ENCODE results near the gene FBXO38.

DNA sequence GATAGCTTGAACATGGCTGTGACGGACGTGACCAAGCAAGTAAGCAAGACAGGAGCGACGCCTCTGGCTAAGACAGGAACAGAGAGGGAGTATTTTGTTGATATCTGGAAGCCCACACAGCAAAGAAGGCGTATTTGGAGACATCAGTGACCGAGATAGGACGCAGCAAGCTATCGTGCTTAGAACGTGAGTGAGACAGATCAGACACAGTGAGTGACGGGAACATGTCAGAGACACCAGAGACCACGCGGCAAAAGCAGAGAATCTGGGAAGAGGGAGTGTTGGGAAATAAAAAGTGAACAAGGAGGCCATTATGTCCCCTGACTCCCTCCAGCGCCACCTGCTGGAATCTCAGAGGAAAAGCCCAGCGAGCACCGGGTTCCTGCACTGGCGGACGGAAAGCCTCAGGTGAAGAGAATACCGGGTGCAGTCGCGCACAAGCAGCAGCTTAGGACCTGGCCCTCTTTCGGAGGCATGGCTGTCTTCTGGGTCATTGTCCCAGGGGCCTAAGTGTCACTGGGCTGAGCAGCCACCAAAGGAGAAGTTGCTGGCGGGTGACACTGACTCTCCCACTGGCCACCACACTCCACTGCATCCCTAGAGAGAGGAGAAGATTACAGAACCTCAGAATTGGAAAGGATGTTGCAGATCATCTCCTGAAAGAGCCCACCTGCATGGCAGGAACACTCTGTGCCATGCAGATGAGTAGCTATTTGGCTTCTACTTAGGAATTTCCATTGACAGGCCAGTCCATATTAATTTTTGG, 99.1 kb downstream of the FBXO38 start:
- TF ChIP-seq, protein P1, sequence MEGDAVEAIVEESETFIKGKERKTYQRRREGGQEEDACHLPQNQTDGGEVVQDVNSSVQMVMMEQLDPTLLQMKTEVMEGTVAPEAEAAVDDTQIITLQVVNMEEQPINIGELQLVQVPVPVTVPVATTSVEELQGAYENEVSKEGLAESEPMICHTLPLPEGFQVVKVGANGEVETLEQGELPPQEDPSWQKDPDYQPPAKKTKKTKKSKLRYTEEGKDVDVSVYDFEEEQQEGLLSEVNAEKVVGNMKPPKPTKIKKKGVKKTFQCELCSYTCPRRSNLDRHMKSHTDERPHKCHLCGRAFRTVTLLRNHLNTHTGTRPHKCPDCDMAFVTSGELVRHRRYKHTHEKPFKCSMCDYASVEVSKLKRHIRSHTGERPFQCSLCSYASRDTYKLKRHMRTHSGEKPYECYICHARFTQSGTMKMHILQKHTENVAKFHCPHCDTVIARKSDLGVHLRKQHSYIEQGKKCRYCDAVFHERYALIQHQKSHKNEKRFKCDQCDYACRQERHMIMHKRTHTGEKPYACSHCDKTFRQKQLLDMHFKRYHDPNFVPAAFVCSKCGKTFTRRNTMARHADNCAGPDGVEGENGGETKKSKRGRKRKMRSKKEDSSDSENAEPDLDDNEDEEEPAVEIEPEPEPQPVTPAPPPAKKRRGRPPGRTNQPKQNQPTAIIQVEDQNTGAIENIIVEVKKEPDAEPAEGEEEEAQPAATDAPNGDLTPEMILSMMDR (IDR thresholded peaks at IDR 0.05), result peak; percentile 74; the same call in 1 of the 2 replicates
- no peak for TF ChIP-seq CREB1 (CRISPR knock-in tag; IDR thresholded peaks at IDR 0.05)
- no peak for TF ChIP-seq MXD4 (CRISPR knock-in tag; IDR thresholded peaks at IDR 0.05; ENCODE audit: borderline replicate concordance)
- TF ChIP-seq, protein P2, sequence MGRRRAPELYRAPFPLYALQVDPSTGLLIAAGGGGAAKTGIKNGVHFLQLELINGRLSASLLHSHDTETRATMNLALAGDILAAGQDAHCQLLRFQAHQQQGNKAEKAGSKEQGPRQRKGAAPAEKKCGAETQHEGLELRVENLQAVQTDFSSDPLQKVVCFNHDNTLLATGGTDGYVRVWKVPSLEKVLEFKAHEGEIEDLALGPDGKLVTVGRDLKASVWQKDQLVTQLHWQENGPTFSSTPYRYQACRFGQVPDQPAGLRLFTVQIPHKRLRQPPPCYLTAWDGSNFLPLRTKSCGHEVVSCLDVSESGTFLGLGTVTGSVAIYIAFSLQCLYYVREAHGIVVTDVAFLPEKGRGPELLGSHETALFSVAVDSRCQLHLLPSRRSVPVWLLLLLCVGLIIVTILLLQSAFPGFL (CRISPR knock-in tag; IDR thresholded peaks at IDR 0.05; ENCODE audit: borderline replicate concordance), result no peak
- TF ChIP-seq TEAD1 (CRISPR knock-in tag; IDR thresholded peaks at IDR 0.05), result no peak
- TF ChIP-seq, protein P3, sequence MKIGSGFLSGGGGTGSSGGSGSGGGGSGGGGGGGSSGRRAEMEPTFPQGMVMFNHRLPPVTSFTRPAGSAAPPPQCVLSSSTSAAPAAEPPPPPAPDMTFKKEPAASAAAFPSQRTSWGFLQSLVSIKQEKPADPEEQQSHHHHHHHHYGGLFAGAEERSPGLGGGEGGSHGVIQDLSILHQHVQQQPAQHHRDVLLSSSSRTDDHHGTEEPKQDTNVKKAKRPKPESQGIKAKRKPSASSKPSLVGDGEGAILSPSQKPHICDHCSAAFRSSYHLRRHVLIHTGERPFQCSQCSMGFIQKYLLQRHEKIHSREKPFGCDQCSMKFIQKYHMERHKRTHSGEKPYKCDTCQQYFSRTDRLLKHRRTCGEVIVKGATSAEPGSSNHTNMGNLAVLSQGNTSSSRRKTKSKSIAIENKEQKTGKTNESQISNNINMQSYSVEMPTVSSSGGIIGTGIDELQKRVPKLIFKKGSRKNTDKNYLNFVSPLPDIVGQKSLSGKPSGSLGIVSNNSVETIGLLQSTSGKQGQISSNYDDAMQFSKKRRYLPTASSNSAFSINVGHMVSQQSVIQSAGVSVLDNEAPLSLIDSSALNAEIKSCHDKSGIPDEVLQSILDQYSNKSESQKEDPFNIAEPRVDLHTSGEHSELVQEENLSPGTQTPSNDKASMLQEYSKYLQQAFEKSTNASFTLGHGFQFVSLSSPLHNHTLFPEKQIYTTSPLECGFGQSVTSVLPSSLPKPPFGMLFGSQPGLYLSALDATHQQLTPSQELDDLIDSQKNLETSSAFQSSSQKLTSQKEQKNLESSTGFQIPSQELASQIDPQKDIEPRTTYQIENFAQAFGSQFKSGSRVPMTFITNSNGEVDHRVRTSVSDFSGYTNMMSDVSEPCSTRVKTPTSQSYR (CRISPR knock-in tag; IDR thresholded peaks at IDR 0.05), result 0 out of 2 replicates have a peak, but pooled peaks have one; percentile 25
- TF ChIP-seq, protein P4, sequence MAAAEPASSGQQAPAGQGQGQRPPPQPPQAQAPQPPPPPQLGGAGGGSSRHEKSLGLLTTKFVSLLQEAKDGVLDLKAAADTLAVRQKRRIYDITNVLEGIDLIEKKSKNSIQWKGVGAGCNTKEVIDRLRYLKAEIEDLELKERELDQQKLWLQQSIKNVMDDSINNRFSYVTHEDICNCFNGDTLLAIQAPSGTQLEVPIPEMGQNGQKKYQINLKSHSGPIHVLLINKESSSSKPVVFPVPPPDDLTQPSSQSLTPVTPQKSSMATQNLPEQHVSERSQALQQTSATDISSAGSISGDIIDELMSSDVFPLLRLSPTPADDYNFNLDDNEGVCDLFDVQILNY (CRISPR knock-in tag; IDR thresholded peaks at IDR 0.05), result no peak
- no peak for TF ChIP-seq NR2C2 (CRISPR knock-in tag; IDR thresholded peaks at IDR 0.05)
- TF ChIP-seq, protein P5, sequence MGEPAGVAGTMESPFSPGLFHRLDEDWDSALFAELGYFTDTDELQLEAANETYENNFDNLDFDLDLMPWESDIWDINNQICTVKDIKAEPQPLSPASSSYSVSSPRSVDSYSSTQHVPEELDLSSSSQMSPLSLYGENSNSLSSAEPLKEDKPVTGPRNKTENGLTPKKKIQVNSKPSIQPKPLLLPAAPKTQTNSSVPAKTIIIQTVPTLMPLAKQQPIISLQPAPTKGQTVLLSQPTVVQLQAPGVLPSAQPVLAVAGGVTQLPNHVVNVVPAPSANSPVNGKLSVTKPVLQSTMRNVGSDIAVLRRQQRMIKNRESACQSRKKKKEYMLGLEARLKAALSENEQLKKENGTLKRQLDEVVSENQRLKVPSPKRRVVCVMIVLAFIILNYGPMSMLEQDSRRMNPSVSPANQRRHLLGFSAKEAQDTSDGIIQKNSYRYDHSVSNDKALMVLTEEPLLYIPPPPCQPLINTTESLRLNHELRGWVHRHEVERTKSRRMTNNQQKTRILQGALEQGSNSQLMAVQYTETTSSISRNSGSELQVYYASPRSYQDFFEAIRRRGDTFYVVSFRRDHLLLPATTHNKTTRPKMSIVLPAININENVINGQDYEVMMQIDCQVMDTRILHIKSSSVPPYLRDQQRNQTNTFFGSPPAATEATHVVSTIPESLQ (CRISPR knock-in tag; IDR thresholded peaks at IDR 0.05), result no peak
- TF ChIP-seq GABPB1 (CRISPR knock-in tag; IDR thresholded peaks at IDR 0.05), result no peak
- TF ChIP-seq, protein P6, sequence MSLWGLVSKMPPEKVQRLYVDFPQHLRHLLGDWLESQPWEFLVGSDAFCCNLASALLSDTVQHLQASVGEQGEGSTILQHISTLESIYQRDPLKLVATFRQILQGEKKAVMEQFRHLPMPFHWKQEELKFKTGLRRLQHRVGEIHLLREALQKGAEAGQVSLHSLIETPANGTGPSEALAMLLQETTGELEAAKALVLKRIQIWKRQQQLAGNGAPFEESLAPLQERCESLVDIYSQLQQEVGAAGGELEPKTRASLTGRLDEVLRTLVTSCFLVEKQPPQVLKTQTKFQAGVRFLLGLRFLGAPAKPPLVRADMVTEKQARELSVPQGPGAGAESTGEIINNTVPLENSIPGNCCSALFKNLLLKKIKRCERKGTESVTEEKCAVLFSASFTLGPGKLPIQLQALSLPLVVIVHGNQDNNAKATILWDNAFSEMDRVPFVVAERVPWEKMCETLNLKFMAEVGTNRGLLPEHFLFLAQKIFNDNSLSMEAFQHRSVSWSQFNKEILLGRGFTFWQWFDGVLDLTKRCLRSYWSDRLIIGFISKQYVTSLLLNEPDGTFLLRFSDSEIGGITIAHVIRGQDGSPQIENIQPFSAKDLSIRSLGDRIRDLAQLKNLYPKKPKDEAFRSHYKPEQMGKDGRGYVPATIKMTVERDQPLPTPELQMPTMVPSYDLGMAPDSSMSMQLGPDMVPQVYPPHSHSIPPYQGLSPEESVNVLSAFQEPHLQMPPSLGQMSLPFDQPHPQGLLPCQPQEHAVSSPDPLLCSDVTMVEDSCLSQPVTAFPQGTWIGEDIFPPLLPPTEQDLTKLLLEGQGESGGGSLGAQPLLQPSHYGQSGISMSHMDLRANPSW (CRISPR knock-in tag; conservative IDR thresholded peaks at IDR 0.05; ENCODE audit: low read depth), result no peak
- no peak for TF ChIP-seq EMX1 (CRISPR knock-in tag; IDR thresholded peaks at IDR 0.05)
